H1 (cell line): Measurements from ENCODE around the gene SLC12A8. TPM values are rescaled to one million over a fixed set of nuclear protein-coding genes. Genes with fewer than 3 reads are reported as not detected.

Experiments used
- CTCF ChIA-PET: fragments of 300-600 bp; sonication (Branson Sonifier 250); formaldehyde crosslinking; loops from one replicate; lab custom pipeline; 2021; ENCODE audit not compliant: partially characterized antibody; lab: Charles Lee
- POLR2A ChIA-PET: fragments of 300-600 bp; sonication (Branson Sonifier 250); formaldehyde crosslinking; loops from one replicate; lab custom pipeline; 2021; ENCODE audit warnings: inconsistent platforms; ENCODE audit not compliant: partially characterized antibody; lab: Charles Lee
- DNase-seq, 2 experiments: peaks; one replicate each; pipeline versions ENCODE4 v3.0.0 to v3.0.0-alpha.2; 2010 to 2022; ENCODE audit warnings: low spot score in 2 of 2, low read depth in 1 of 2, mixed read lengths in 1 of 2
- FAIRE-seq: peaks from 2 replicates; lab custom pipeline; 2011; peaks lifted over from hg19 to GRCh38; lab: Jason Lieb, UNC
- H2AFZ ChIP-seq: 2 replicates; pipeline ENCODE4 v1.8.1; 2012; ENCODE audit warnings: low read length, inconsistent platforms
- H2AK5ac ChIP-seq: 2 replicates; pipeline ENCODE4 v1.6.1; 2013; ENCODE audit warnings: low read depth, low read length
- H2BK120ac ChIP-seq: replicated peaks from 2 replicates; pipeline ENCODE3; 2013; ENCODE audit warnings: low read depth, low read length, inconsistent platforms
- H2BK12ac ChIP-seq: 2 replicates; pipeline ENCODE4 v1.6.1; 2013; ENCODE audit warnings: low read depth, low read length
- H2BK15ac ChIP-seq: 2 replicates; pipeline ENCODE4 v1.6.1; 2013; ENCODE audit warnings: low read length
- H2BK20ac ChIP-seq: 2 replicates; pipeline ENCODE4 v1.6.1; 2013; ENCODE audit warnings: low read length
- H2BK5ac ChIP-seq: 2 replicates; pipeline ENCODE4 v1.6.1; 2013; ENCODE audit warnings: low read depth, low read length
- H3K14ac ChIP-seq: 2 replicates; pipeline ENCODE4 v1.6.1; 2013; ENCODE audit warnings: inconsistent platforms; ENCODE audit not compliant: insufficient read length
- H3K18ac ChIP-seq: 2 replicates; pipeline ENCODE4 v1.6.1; 2013; ENCODE audit warnings: low read length; ENCODE audit errors: extremely low read depth
- H3K23ac ChIP-seq: 2 replicates; pipeline ENCODE4 v1.6.1; 2013; ENCODE audit warnings: inconsistent platforms; ENCODE audit not compliant: insufficient read length
- H3K23me2 ChIP-seq: 2 replicates; pipeline ENCODE4 v1.6.1; 2013; ENCODE audit warnings: low read depth, low read length
- H3K27ac ChIP-seq: 2 replicates; pipeline ENCODE4 v1.6.1; 2011; ENCODE audit warnings: low read depth, low read length, inconsistent platforms
- H3K27me3 ChIP-seq, 4 experiments: replicated peaks in 1 of 4; 1 replicate in 1 of 4; 2 replicates in 3 of 4; pipeline versions ENCODE4 v1.6.1 to v1.8.1; 2011 to 2013; ENCODE audit warnings: low read length in 3 of 4, mild to moderate bottlenecking in 3 of 4, inconsistent platforms in 2 of 4, mixed read lengths in 2 of 4, moderate library complexity in 1 of 4; ENCODE audit not compliant: control insufficient read depth in 3 of 4, insufficient read depth in 3 of 4; ENCODE audit errors: extremely low read depth in 1 of 4
- H3K36me3 ChIP-seq, 4 experiments: 2 replicates each; pipeline versions ENCODE4 v1.6.1 to v1.8.1; 2011 to 2013; ENCODE audit warnings: mild to moderate bottlenecking in 4 of 4, low read length in 3 of 4, moderate library complexity in 2 of 4, control low read depth in 1 of 4, inconsistent platforms in 1 of 4; ENCODE audit not compliant: insufficient read depth in 4 of 4, control insufficient read depth in 2 of 4
- H3K4ac ChIP-seq: replicated peaks from 2 replicates; pipeline ENCODE3; 2013; ENCODE audit warnings: low read length, low read depth, mixed read lengths, inconsistent platforms; ENCODE audit not compliant: insufficient read length
- H3K4me1 ChIP-seq, 4 experiments: replicated peaks in 1 of 4; 1 replicate in 1 of 4; 2 replicates in 3 of 4; pipeline versions ENCODE4 v1.6.1 to v1.8.1; 2011 to 2013; ENCODE audit warnings: low read length in 3 of 4, inconsistent platforms in 2 of 4, mixed read lengths in 1 of 4; ENCODE audit not compliant: insufficient read depth in 4 of 4, control insufficient read depth in 3 of 4
- H3K4me2 ChIP-seq, 2 experiments: 2 replicates each; pipeline versions ENCODE4 v1.6.1 to v1.8.1; 2011 to 2013; ENCODE audit warnings: low read depth in 2 of 2, low read length in 2 of 2, control low read depth in 1 of 2, inconsistent platforms in 1 of 2, mild to moderate bottlenecking in 1 of 2; ENCODE audit not compliant: insufficient read depth in 1 of 2
- H3K4me3 ChIP-seq, 4 experiments: fragments of 200-600, 300-600 bp in 1 of 4; sonication (generic), shearing (Covaris generic), sonication (Bioruptor Twin) in 1 of 4; 2 replicates each; pipeline versions ENCODE4 v1.5.1 to v1.8.1; 2011 to 2016; ENCODE audit warnings: low read length in 4 of 4, low read depth in 3 of 4, control low read depth in 2 of 4, inconsistent platforms in 2 of 4, mild to moderate bottlenecking in 2 of 4, mixed read lengths in 1 of 4, moderate library complexity in 1 of 4; ENCODE audit not compliant: insufficient read depth in 2 of 4; ENCODE audit errors: extremely low read depth in 1 of 4
- H3K56ac ChIP-seq: replicated peaks from 2 replicates; pipeline ENCODE3; 2013; ENCODE audit warnings: low read depth, mild to moderate bottlenecking, mixed read lengths, low read length, inconsistent platforms; ENCODE audit not compliant: insufficient read length
- H3K79me1 ChIP-seq: 2 replicates; pipeline ENCODE4 v1.6.1; 2013; ENCODE audit warnings: low read depth, low read length, control low read depth
- H3K79me2 ChIP-seq, 2 experiments: 2 replicates each; pipeline versions ENCODE4 v1.6.1 to v1.8.1; 2012 to 2013; ENCODE audit warnings: low read length in 2 of 2, mild to moderate bottlenecking in 2 of 2, inconsistent platforms in 1 of 2; ENCODE audit not compliant: insufficient read depth in 2 of 2, control insufficient read depth in 1 of 2
- H3K9ac ChIP-seq, 4 experiments: replicated peaks in 1 of 4; 1 replicate in 1 of 4; 2 replicates in 3 of 4; pipeline versions ENCODE4 v1.6.1 to v1.8.1; 2011 to 2013; ENCODE audit warnings: low read depth in 3 of 4, low read length in 3 of 4, control low read depth in 2 of 4, mild to moderate bottlenecking in 2 of 4, moderate library complexity in 2 of 4, inconsistent platforms in 1 of 4; ENCODE audit errors: extremely low read depth in 1 of 4
- H3K9me3 ChIP-seq, 2 experiments: 2 replicates each; pipeline versions ENCODE4 v1.6.1 to v1.8.1; 2012 to 2013; ENCODE audit warnings: mild to moderate bottlenecking in 2 of 2, moderate library complexity in 2 of 2, control low read depth in 1 of 2, inconsistent platforms in 1 of 2, low read depth in 1 of 2, low read length in 1 of 2, mixed read lengths in 1 of 2; ENCODE audit not compliant: insufficient read depth in 2 of 2
- H4K20me1 ChIP-seq, 2 experiments: replicated peaks in 1 of 2; 2 replicates each; pipeline versions ENCODE3 to v1.8.1; 2011 to 2013; ENCODE audit warnings: inconsistent platforms in 2 of 2, low read length in 2 of 2, mild to moderate bottlenecking in 1 of 2; ENCODE audit not compliant: insufficient read depth in 2 of 2, control insufficient read depth in 1 of 2
- H4K5ac ChIP-seq: 2 replicates; pipeline ENCODE4 v1.6.1; 2013; ENCODE audit warnings: low read length, low read depth, mixed read lengths, inconsistent platforms; ENCODE audit not compliant: insufficient read length
- H4K8ac ChIP-seq: 2 replicates; pipeline ENCODE4 v1.8.0; 2013; ENCODE audit warnings: mild to moderate bottlenecking, moderate library complexity, low read length, inconsistent platforms; ENCODE audit not compliant: insufficient read depth; ENCODE audit errors: extremely low read depth
- H4K91ac ChIP-seq: replicated peaks from 2 replicates; pipeline ENCODE3; 2013; ENCODE audit warnings: low read length, mixed read lengths, inconsistent platforms; ENCODE audit not compliant: insufficient read length
- ATF2 ChIP-seq: IDR thresholded peaks from 2 replicates; pipeline ENCODE4 v1.6.1; 2012; ENCODE audit warnings: low read length, inconsistent platforms
- KDM1A ChIP-seq: fragments of 200-600, 300-600 bp; sonication (generic); IDR thresholded peaks from 2 replicates; pipeline ENCODE4 v1.7.1; 2016; ENCODE audit warnings: mild to moderate bottlenecking, low read length, borderline replicate concordance
- MAX ChIP-seq: IDR thresholded peaks from 2 replicates; pipeline ENCODE4 v1.6.1; 2012; ENCODE audit warnings: inconsistent platforms
- RAD21 ChIP-seq, 2 experiments: IDR thresholded peaks in 1 of 2; conservative IDR thresholded peaks in 1 of 2; 2 replicates each; pipeline ENCODE4 v1.6.1; 2011; ENCODE audit warnings: low read depth in 2 of 2, low read length in 2 of 2, improper control_type of control experiment in 1 of 2, inconsistent platforms in 1 of 2, mild to moderate bottlenecking in 1 of 2, moderate library complexity in 1 of 2
- SP1 ChIP-seq: IDR thresholded peaks from 2 replicates; pipeline ENCODE4 v1.6.1; 2011; ENCODE audit warnings: low read depth, low read length
- WGBS, 2 experiments: shearing (Covaris generic) in 1 of 2; methylation state at CpG; one replicate each; pipeline versions ENCODE4 v1.1.6 to v1.1.7; 2013 to 2015; ENCODE audit warnings: low lambda C conversion rate in 2 of 2, mixed read lengths in 2 of 2, inconsistent platforms in 1 of 2, low coverage in 1 of 2, missing lambda C conversion rate in 1 of 2; ENCODE audit not compliant: insufficient replicate concordance in 2 of 2, insufficient coverage in 1 of 2, insufficient read length in 1 of 2; ENCODE audit errors: extremely low coverage in 1 of 2, missing lambda C conversion rate in 1 of 2; 5-methylcytosine and 5-hydroxymethylcytosine counted together
- polyA plus RNA-seq, 7 experiments: library from polyadenylated mRNA; depleted of rRNA in 3 of 7; stranded (reverse) in 5 of 7; unstranded in 2 of 7; fragments of >200 nt in 5 of 7; fragments of 200-250 nt in 2 of 7; gene quantifications; 1 replicate in 5 of 7; 2 replicates in 1 of 7; 4 replicates in 1 of 7; pipeline versions ENCODE4 v1.2.1 to v1.2.3, GENCODE V29; 2011 to 2013; ENCODE audit warnings: missing spikeins in 2 of 7, mixed read lengths in 2 of 7
- total RNA-seq: library from RNA; stranded (reverse); fragmentation: NEBNext Ultra II Directional; extraction: Animal tissue kit (Norgen Biotek cat#: 25700); gene quantifications from 2 replicates; pipeline ENCODE4 v1.2.1, GENCODE V29; 2021

Gene SLC12A8
- total and polyA plus RNA-seq, 2 of the 8 experiments (the other 6 are each of a cell fraction or from before 2014, with no cell fraction given): 13.7 to 14.4 TPM

GRCh38 chr3:125102470-125102869, 110.1 kb downstream of the SLC12A8 start:
- Histone ChIP-seq H3K4me3 (no peak overlapping the region), H3K18ac (no peak overlapping the region), H2AK5ac (no peak overlapping the region), H3K79me1 (no peaks in the 10 kb centered on the region), H3K56ac (no peak overlapping the region), H2BK12ac (no peak overlapping the region), H4K20me1 (no peaks in the 10 kb centered on the region), H2BK20ac (no peak overlapping the region), H4K8ac (no peak overlapping the region), H3K27me3 (no peaks in the 10 kb centered on the region), H3K27ac (no peak overlapping the region), H3K4me2 (no peak overlapping the region), H3K9ac (no peak overlapping the region), H3K9me3 (no peaks in the 10 kb centered on the region), H3K36me3 (no peaks in the 10 kb centered on the region; a peak in 2 of 8 replicates), H2AFZ (no peak overlapping the region), H3K23me2 (no peaks in the 10 kb centered on the region), H4K91ac (no peak overlapping the region), H3K23ac (no peak overlapping the region), H2BK120ac (no peak overlapping the region), H2BK15ac (no peak overlapping the region), H3K4me1 (peaks cover 0 to 5% (median 3%) of the 10 kb centered on the region in 4 experiments; a peak in 3 of 7 replicates), H3K79me2 (no peaks in the 10 kb centered on the region), H2BK5ac (no peak overlapping the region), H3K4ac (no peak overlapping the region), H3K14ac (no peak overlapping the region), H4K5ac (no peak overlapping the region)
- POLR2A ChIA-PET: no interaction called here
- CTCF ChIA-PET: no interaction called here
- 93% methylated on average over 6 of the region's 6 CpGs; no CpG with 5 or more reads in 1 of the 2 experiments for WGBS, 2 experiments
- DNase-seq: no peak
- FAIRE-seq: no peak
- TF ChIP-seq ATF2 (no peak), MAX (no peak), SP1 (no peak), KDM1A (no peak), RAD21 (IDR thresholded peaks at IDR 0.05 in 1 of 2, conservative IDR thresholded peaks at IDR 0.05 in 1 of 2; ENCODE audit: low read depth in 2 of 2, low read length in 2 of 2) (no peak)
- TF ChIP-seq, all 59 proteins: peak for 0
